Hepatocyte (in vitro differentiated cells): ENCODE measurements around the gene SMAD3. TPM values are rescaled to one million over a fixed set of nuclear protein-coding genes. Genes with fewer than 3 reads are reported as not detected.
"Not testable (repeated sequence)": the region's sequence is repeated elsewhere in the genome, so short reads cannot be mapped to it uniquely, and the experiment has no call there.

Experiments used
- DNase-seq: peaks from one replicate; pipeline ENCODE4 v3.0.0-alpha.2; 2016; ENCODE audit warnings: low spot score
- H2AFZ ChIP-seq: fragments of 200-600 bp; sonication (generic); 2 replicates; pipeline ENCODE4 v1.6.0; 2016; ENCODE audit warnings: antibody characterized with exemption, mild to moderate bottlenecking
- H3K27ac ChIP-seq: fragments of 200-600 bp; sonication (generic); 2 replicates; pipeline ENCODE4 v1.5.1; 2016; ENCODE audit warnings: mild to moderate bottlenecking
- H3K27me3 ChIP-seq: fragments of 200-600 bp; sonication (generic); 2 replicates; pipeline ENCODE4 v1.6.1; 2016
- H3K36me3 ChIP-seq: fragments of 200-600 bp; sonication (generic); replicated peaks from 2 replicates; pipeline ENCODE4 v1.5.1; 2016; ENCODE audit warnings: low read depth; ENCODE audit not compliant: insufficient read depth
- H3K4me1 ChIP-seq: fragments of 200-600 bp; sonication (generic); 2 replicates; pipeline ENCODE4 v1.5.1; 2016; ENCODE audit warnings: mild to moderate bottlenecking, moderate library complexity; ENCODE audit not compliant: insufficient read depth
- H3K4me2 ChIP-seq: fragments of 200-600 bp; sonication (generic); 2 replicates; pipeline ENCODE4 v1.6.0; 2016
- H3K4me3 ChIP-seq: fragments of 200-600 bp; sonication (generic); 2 replicates; pipeline ENCODE4 v1.5.1; 2016; ENCODE audit warnings: mild to moderate bottlenecking
- H3K79me2 ChIP-seq: fragments of 200-600 bp; sonication (generic); 2 replicates; pipeline ENCODE4 v1.6.0; 2017; ENCODE audit warnings: mild to moderate bottlenecking
- H3K9me2 ChIP-seq: fragments of 200-600 bp; sonication (generic); replicated peaks from 2 replicates; pipeline ENCODE4 v1.6.0; 2017; ENCODE audit warnings: mild to moderate bottlenecking; ENCODE audit not compliant: insufficient read depth
- H3K9me3 ChIP-seq: fragments of 200-600 bp; sonication (generic); 2 replicates; pipeline ENCODE4 v1.5.1; 2016; ENCODE audit warnings: low read depth, mild to moderate bottlenecking
- H4K20me1 ChIP-seq: fragments of 200-600 bp; sonication (generic); 2 replicates; pipeline ENCODE4 v1.6.0; 2016; ENCODE audit warnings: mild to moderate bottlenecking; ENCODE audit not compliant: insufficient read depth, poor library complexity, severe bottlenecking
- EZH2 ChIP-seq: fragments of 200-600 bp; sonication (generic); IDR thresholded peaks from 2 replicates; pipeline ENCODE4 v1.6.1; 2016; ENCODE audit warnings: antibody characterized with exemption, mild to moderate bottlenecking, borderline replicate concordance
- EZH2phosphoT487 ChIP-seq: fragments of 200-600 bp; sonication (generic); IDR thresholded peaks from one replicate; pipeline ENCODE4 v1.6.1; 2018; ENCODE audit warnings: antibody characterized with exemption, mild to moderate bottlenecking, low read depth, moderate library complexity; ENCODE audit not compliant: unreplicated experiment, severe bottlenecking
- WGBS: methylation state at CpG from one replicate; pipeline ENCODE4 v1.1.6; 2016; ENCODE audit warnings: low lambda C conversion rate; ENCODE audit errors: missing lambda C conversion rate; 5-methylcytosine and 5-hydroxymethylcytosine counted together
- polyA plus RNA-seq: library from polyadenylated mRNA; unstranded; fragments of >200 nt; fragmentation: Nextera tagmentation; extraction: Ambion mirVana; gene quantifications from 2 replicates; pipeline ENCODE4 v1.2.1, GENCODE V29; 2016
- total RNA-seq: library from RNA; depleted of rRNA; stranded (reverse); fragments of >200 nt; gene quantifications from 2 replicates; pipeline ENCODE4 v1.2.3, GENCODE V29; 2014
- TF ChIP-seq, protein P1 (sequence below): fragments of 200-600 bp; sonication (generic); IDR thresholded peaks from 2 replicates; pipeline ENCODE4 v1.5.1; 2016; ENCODE audit warnings: antibody characterized with exemption, mild to moderate bottlenecking; ENCODE audit not compliant: poor library complexity

Gene SMAD3
- total and polyA plus RNA-seq, 2 experiments from 2014 or later: 24.7 to 32.2 TPM

DNA sequence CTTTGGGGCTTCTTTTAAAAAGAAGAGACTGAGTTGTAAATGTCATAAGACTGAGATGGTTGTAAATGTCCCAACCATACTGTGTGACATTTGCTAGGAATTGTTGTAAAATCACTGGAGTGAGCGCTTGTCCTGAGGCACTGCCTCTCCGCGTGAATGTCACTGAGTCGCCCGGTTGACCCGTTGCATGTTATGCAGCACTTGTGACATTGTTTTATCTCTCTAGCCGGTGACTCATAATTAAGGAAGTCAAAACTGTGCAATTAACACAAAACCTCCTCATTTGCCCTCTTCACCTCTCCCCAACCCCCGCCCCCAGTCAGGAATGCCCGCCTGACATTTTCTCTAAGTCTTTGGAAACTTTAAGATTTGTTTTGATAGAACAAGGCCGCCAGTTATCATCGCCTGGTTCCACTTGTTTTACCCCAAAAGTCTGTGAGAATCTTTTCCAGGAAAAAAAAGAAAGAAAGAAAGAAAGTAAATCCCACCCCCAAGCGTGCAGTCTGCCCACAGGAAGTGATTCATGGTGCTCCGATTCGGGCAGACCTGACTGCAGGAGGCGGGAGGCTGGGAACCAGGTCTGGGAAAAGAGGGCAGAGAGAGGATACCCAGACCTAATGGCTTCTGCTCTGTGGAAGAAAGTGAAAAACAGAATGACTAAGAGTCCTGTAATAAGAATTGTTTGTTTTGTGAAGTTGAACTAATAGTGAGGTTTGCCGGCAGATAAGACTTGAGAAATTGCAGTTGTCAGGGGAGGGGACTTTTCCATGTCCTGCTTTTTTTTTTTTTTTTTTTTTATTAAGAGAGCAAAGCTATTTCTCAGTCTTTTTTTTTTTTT is 84.8 kb downstream of the SMAD3 start:
- Histone ChIP-seq H3K9me2 (no peaks in the 10 kb centered on the region), H3K4me1 (peaks cover 58% of the 10 kb centered on the region), H3K4me3 (no peak overlapping the region), H3K27ac (peak overlapping the region; percentile 95), H3K27me3 (no peaks in the 10 kb centered on the region), H3K79me2 (peaks cover 81% of the 10 kb centered on the region), H3K36me3 (no peaks in the 10 kb centered on the region), H3K4me2 (peak overlapping the region; percentile 71), H4K20me1 (peaks cover 31% of the 10 kb centered on the region), H3K9me3 (no peaks in the 10 kb centered on the region), H2AFZ (no peak overlapping the region)
- DNase-seq: peak; percentile 87
- no peak for TF ChIP-seq EZH2
- TF ChIP-seq, protein P1, sequence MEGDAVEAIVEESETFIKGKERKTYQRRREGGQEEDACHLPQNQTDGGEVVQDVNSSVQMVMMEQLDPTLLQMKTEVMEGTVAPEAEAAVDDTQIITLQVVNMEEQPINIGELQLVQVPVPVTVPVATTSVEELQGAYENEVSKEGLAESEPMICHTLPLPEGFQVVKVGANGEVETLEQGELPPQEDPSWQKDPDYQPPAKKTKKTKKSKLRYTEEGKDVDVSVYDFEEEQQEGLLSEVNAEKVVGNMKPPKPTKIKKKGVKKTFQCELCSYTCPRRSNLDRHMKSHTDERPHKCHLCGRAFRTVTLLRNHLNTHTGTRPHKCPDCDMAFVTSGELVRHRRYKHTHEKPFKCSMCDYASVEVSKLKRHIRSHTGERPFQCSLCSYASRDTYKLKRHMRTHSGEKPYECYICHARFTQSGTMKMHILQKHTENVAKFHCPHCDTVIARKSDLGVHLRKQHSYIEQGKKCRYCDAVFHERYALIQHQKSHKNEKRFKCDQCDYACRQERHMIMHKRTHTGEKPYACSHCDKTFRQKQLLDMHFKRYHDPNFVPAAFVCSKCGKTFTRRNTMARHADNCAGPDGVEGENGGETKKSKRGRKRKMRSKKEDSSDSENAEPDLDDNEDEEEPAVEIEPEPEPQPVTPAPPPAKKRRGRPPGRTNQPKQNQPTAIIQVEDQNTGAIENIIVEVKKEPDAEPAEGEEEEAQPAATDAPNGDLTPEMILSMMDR: no peak
- TF ChIP-seq EZH2phosphoT487: no peak
- 12% methylated on average over 16 of the region's 16 CpGs for WGBS

DNA sequence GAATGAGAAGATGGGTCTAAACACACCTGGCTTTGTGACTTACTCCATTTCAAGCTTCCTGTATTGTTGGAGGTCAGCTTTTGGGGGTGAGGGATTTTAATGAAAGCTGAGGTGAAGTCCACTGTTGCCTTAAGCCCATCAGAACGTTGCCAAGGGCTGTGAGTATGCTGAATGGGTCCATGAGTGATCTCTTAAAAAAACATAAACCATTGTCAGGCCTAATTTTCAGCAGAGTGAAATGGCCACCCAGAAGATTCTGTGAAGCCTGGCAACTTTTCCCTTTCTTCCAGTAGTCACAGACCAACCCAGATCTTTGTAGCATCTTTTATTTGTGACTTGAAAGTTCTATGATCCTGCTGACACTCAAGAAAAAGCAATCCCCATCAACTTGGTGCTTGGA is 87.0 kb downstream of the SMAD3 start:
- no peak for DNase-seq
- Histone ChIP-seq H3K4me1 (peaks cover 36% of the 10 kb centered on the region), H3K4me2 (no peak overlapping the region), H3K36me3 (no peaks in the 10 kb centered on the region), H3K9me3 (no peaks in the 10 kb centered on the region), H3K27ac (no peak overlapping the region), H3K27me3 (no peaks in the 10 kb centered on the region), H2AFZ (no peak overlapping the region), H4K20me1 (peaks cover 27% of the 10 kb centered on the region), H3K4me3 (no peak overlapping the region), H3K79me2 (peaks cover 88% of the 10 kb centered on the region), H3K9me2 (no peaks in the 10 kb centered on the region)
- no peak for TF ChIP-seq EZH2phosphoT487
- no peak for TF ChIP-seq EZH2
- TF ChIP-seq, protein P1: no peak
- WGBS: 63% methylated on average over 1 of the region's 1 CpG

DNA sequence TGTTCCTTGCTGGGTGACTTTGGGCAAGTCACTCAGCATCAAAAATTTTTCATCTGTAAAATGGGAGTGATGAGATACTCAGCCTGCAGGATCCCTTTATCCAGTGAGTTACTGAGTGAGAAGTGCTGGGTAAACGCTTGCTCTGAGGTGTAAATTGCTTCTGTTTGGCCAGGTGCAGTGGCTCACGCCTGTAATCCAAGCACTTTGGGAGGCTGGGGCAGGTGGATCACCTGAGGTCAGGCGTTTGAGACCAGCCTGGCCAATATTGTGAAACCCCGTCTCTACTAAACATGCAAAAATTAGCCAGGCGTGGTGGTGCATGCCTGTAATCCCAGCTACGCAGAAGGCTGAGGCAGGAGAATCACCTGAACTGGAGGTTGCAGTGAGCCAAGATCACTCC is 87.6 kb downstream of the SMAD3 start:
- H3K36me3 ChIP-seq, H3K27me3 ChIP-seq, H3K27ac ChIP-seq, H3K4me2 ChIP-seq, H2AFZ ChIP-seq, H3K4me3 ChIP-seq, H3K9me2 ChIP-seq, DNase-seq, H3K9me3 ChIP-seq: not testable (repeated sequence)
- H3K4me1 ChIP-seq: peaks cover 30% of the 10 kb centered on the region
- H4K20me1 ChIP-seq: peaks cover 27% of the 10 kb centered on the region
- peaks cover 88% of the 10 kb centered on the region for H3K79me2 ChIP-seq
- WGBS: 85% methylated on average over 6 of the region's 6 CpGs

DNA sequence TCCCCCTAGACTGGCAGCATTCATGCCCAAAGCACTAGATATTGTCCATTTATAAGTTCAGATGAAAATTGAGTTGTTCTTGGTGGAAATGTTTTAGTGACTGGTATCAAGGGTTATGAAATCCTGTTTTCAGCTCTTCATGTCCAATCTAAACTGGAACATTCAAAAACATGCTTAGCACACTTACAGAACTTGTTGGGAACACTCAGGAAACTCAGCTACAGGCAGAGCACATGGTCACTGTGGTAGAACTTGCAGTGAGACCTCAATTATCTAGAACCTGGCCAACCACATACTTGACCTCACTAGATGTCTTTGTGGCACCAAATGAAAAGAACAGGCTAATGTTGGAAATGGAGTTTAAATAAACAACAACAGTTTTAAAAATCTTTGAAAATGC is 88.8 kb downstream of the SMAD3 start:
- H3K4me2 ChIP-seq: no peak overlapping the region
- H3K9me3 ChIP-seq: no peaks in the 10 kb centered on the region
- peaks cover 24% of the 10 kb centered on the region for H4K20me1 ChIP-seq
- no peak overlapping the region for H2AFZ ChIP-seq
- no peak overlapping the region for H3K27ac ChIP-seq
- no peaks in the 10 kb centered on the region for H3K9me2 ChIP-seq
- H3K27me3 ChIP-seq: no peaks in the 10 kb centered on the region
- no peaks in the 10 kb centered on the region for H3K36me3 ChIP-seq
- peaks cover 88% of the 10 kb centered on the region for H3K79me2 ChIP-seq
- H3K4me1 ChIP-seq: peaks cover 18% of the 10 kb centered on the region
- no peak for TF ChIP-seq EZH2phosphoT487
- TF ChIP-seq, protein P1: no peak
- no peak for TF ChIP-seq EZH2
- H3K4me3 ChIP-seq: no peak overlapping the region
- no peak for DNase-seq
